Raji (cell line): ENCODE measurements around the gene UNC79.

Experiments used
- POLR2A ChIP-seq: IDR thresholded peaks from 2 replicates; pipeline ENCODE4 v1.6.1; 2011; ENCODE audit warnings: low read depth, low read length, control low read depth; ENCODE audit not compliant: insufficient read depth

Gene UNC79

GRCh38 chr14:93703941-93704340, 273.2 kb downstream of the UNC79 start:
- TF ChIP-seq POLR2A, result no peak

GRCh38 chr14:93705513-93706156, 274.9 kb downstream of the UNC79 start:
- TF ChIP-seq POLR2A, result no peak

GRCh38 chr14:93706360-93706955, 275.7 kb downstream of the UNC79 start:
- no peak for TF ChIP-seq POLR2A

GRCh38 chr14:93707475-93707874, 276.7 kb downstream of the UNC79 start:
- no peak for TF ChIP-seq POLR2A

GRCh38 chr14:93708311-93708734, 277.6 kb downstream of the UNC79 start:
- no peak for TF ChIP-seq POLR2A

GRCh38 chr14:93708800-93709199, 278.1 kb downstream of the UNC79 start:
- TF ChIP-seq POLR2A, result no peak

GRCh38 chr14:93709249-93709648, 278.5 kb downstream of the UNC79 start:
- TF ChIP-seq POLR2A, result no peak

GRCh38 chr14:93712079-93712837, 281.5 kb downstream of the UNC79 start:
- no peak for TF ChIP-seq POLR2A

GRCh38 chr14:93712838-93713724, 282.3 kb downstream of the UNC79 start:
- TF ChIP-seq POLR2A, result no peak

GRCh38 chr14:93713726-93714405, 283.1 kb downstream of the UNC79 start:
- no peak for TF ChIP-seq POLR2A

- no peak for TF ChIP-seq POLR2A
Measured at GRCh38 chr14:93714605-93715004, 283.9 kb downstream of the UNC79 start.

- TF ChIP-seq POLR2A, result no peak
Measured at GRCh38 chr14:93715279-93715927, 284.7 kb downstream of the UNC79 start.

GRCh38 chr14:93716002-93716745, 285.4 kb downstream of the UNC79 start:
- no peak for TF ChIP-seq POLR2A

- no peak for TF ChIP-seq POLR2A
Measured at GRCh38 chr14:93716746-93717667, 286.3 kb downstream of the UNC79 start.
